ENCODE results near the gene DPYSL5. TPM values are rescaled to one million over a fixed set of nuclear protein-coding genes. Genes with fewer than 3 reads are reported as not detected.

The DPYSL5 gene
- total RNA-seq, 4 donors from 2014 or later, result 0.40 to 2.4 TPM; not detected in 2

DNA sequence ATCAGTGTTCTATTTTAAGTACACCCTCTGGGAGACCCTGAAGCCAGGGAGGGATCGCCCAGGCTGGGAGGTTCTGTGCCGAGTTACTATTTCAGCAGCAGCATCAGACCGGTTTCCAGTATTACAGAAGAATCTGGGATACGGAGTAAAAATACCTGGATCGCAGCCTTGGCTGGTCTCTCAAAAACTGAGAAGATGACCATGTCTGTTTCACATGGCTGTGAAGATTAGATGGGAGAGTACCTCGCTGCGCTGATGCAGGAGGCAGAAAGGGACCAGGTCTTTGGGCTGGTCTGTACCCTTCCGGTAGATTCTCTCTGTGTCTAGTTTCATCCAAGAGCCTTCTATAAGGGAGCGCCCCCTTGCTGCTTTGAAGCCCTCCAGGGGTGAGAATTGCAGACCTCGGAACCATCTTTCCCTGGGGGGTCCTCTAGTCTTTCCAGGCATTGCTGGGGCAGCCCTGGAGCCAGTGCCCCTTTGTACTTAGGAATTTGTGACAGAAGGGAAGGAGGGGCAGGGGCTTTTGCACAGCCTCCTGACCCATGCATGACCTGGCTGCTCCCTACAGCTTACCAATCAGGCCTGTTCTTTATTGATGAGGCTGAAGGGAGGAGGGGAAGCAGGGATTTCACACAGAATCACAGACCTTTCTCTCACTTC is 66.2 kb downstream of the DPYSL5 start:
- no peak for ATAC-seq

GRCh38 chr2:26914659-26915310 is 66.9 kb downstream of the DPYSL5 start:
- 40 to 100% methylated on average over 1 to 2 of the region's 4 CpGs for WGBS, 2 donors (ENCODE audit: low coverage in 1 of 2)
- no peak for ATAC-seq

More for the DNA sequence above, 66.2 kb downstream of the DPYSL5 start:
- H3K4me3 ChIP-seq, result no peak overlapping the region
- H3K36me3 ChIP-seq, result no peaks in the 10 kb centered on the region
- TF ChIP-seq CTCF (IDR thresholded peaks at IDR 0.05) (no peak), EP300 (IDR thresholded peaks at IDR 0.05) (no peak), POLR2A (IDR thresholded peaks at IDR 0.05) (no peak), POLR2AphosphoS5 (IDR thresholded peaks at IDR 0.05) (no peak)
- H3K9me3 ChIP-seq, result no peaks in the 10 kb centered on the region
- WGBS, 2 donors (ENCODE audit: low coverage in 1 of 2), result 45 to 64% methylated on average over 7 to 10 of the region's 10 CpGs
- H3K27me3 ChIP-seq, result peaks cover 69% of the 10 kb centered on the region
- H3K27ac ChIP-seq, result no peak overlapping the region
- H3K4me1 ChIP-seq, result no peaks in the 10 kb centered on the region

DNA sequence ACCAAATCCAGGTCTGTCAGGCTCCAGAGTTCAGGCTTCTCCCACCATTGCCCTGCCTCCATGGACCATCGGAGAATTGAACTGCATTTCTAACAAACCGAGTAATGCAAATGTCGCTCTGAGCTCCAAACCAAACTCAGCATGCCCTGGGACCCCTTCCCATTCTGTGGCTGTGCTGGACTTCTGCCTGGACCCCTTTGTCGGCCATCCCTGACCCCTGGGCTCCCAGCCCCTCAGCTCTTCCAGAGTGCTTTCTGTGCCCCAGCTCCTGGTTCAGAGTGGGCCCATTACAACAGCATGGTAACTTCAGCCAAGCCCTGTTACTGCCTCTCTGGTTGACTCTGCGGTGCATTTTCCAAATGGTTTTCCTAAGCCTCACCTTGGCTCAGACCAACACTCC is 67.4 kb downstream of the DPYSL5 start:
- WGBS, 2 donors (ENCODE audit: low coverage in 1 of 2), result 89 to 93% methylated on average over 3 to 5 of the region's 5 CpGs
- no peak for ATAC-seq

More at GRCh38 chr2:26914659-26915310, 66.9 kb downstream of the DPYSL5 start:
- no peaks in the 10 kb centered on the region for H3K4me1 ChIP-seq
- peaks cover 69% of the 10 kb centered on the region for H3K27me3 ChIP-seq
- no peaks in the 10 kb centered on the region for H3K36me3 ChIP-seq
- H3K27ac ChIP-seq, result no peak overlapping the region
- H3K9me3 ChIP-seq, result no peaks in the 10 kb centered on the region
- no peak for TF ChIP-seq EP300 (IDR thresholded peaks at IDR 0.05)
- TF ChIP-seq POLR2AphosphoS5 (IDR thresholded peaks at IDR 0.05), result no peak
- no peak for TF ChIP-seq CTCF (IDR thresholded peaks at IDR 0.05)
- no peak for TF ChIP-seq POLR2A (IDR thresholded peaks at IDR 0.05)
- H3K4me3 ChIP-seq, result no peak overlapping the region

DNA sequence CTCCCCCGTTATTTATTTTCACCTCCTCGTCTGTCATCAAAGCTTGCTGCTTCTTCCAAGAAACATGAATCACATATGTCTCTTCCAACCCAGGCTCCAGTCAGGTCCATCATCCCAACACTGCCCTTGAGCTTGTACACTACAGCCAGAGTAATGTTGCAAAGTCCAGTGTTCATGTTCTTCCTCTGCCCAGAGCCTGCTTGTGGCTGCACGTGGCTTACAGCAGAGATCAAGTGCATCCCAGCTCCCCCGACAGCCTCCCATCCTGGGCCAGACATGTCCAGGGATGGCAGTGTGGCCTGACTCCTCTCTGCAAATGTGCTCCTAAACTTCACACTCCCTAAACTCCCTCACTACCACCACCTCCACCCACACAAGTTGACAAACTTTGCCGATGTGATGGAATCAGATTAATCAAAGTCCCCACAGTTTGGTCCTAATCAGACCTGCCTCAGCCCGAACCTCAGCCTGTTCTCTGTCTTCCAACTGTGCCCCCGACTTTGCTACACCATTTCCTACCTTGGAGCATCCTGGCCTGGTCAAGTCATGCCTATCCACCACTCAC is 68.3 kb downstream of the DPYSL5 start:
- WGBS, 2 donors (ENCODE audit: low coverage in 1 of 2), result 72 to 75% methylated on average over 6 to 7 of the region's 7 CpGs
- no peaks in the 10 kb centered on the region for H3K9me3 ChIP-seq
- H3K27ac ChIP-seq, result no peak overlapping the region
- peaks cover 66% of the 10 kb centered on the region for H3K27me3 ChIP-seq
- no peak overlapping the region for H3K4me3 ChIP-seq
- TF ChIP-seq CTCF (IDR thresholded peaks at IDR 0.05), result no peak
- TF ChIP-seq EP300 (IDR thresholded peaks at IDR 0.05), result no peak
- TF ChIP-seq POLR2A (IDR thresholded peaks at IDR 0.05), result no peak
- no peak for TF ChIP-seq POLR2AphosphoS5 (IDR thresholded peaks at IDR 0.05)
- no peaks in the 10 kb centered on the region for H3K4me1 ChIP-seq
- no peaks in the 10 kb centered on the region for H3K36me3 ChIP-seq
- ATAC-seq, result no peak

More for the DNA sequence above, 67.4 kb downstream of the DPYSL5 start:
- Histone ChIP-seq H3K27ac (no peak overlapping the region), H3K27me3 (peaks cover 69% of the 10 kb centered on the region), H3K36me3 (no peaks in the 10 kb centered on the region), H3K9me3 (no peaks in the 10 kb centered on the region), H3K4me3 (no peak overlapping the region), H3K4me1 (no peaks in the 10 kb centered on the region)
- TF ChIP-seq POLR2A (IDR thresholded peaks at IDR 0.05), result no peak
- no peak for TF ChIP-seq EP300 (IDR thresholded peaks at IDR 0.05)
- no peak for TF ChIP-seq POLR2AphosphoS5 (IDR thresholded peaks at IDR 0.05)
- TF ChIP-seq CTCF (IDR thresholded peaks at IDR 0.05), result no peak
